Mesenchymal stem cell (in vitro differentiated cells and primary cell): ENCODE data around the gene PLCXD3.

Experiments
- DNase-seq: peaks from one replicate; pipeline ENCODE4 v3.0.0-alpha.2; 2013
- H2AFZ ChIP-seq: one replicate; pipeline ENCODE4 v1.6.1; 2013; ENCODE audit warnings: low read depth, mild to moderate bottlenecking, control low read depth, inconsistent platforms, low read length, moderate library complexity
- H2AK5ac ChIP-seq: 2 replicates; pipeline ENCODE4 v1.6.1; 2013; ENCODE audit warnings: low read length, moderate library complexity, mild to moderate bottlenecking, inconsistent platforms; ENCODE audit not compliant: severe bottlenecking
- H2BK120ac ChIP-seq: one replicate; pipeline ENCODE4 v1.6.1; 2013; ENCODE audit warnings: low read depth, mild to moderate bottlenecking, inconsistent platforms, low read length, moderate library complexity
- H2BK12ac ChIP-seq, 2 experiments: one replicate each; pipeline ENCODE4 v1.6.1; 2013; ENCODE audit warnings: inconsistent platforms in 2 of 2, low read length in 2 of 2, mild to moderate bottlenecking in 2 of 2, moderate library complexity in 2 of 2, control low read depth in 1 of 2
- H2BK15ac ChIP-seq: one replicate; pipeline ENCODE4 v1.6.1; 2013; ENCODE audit warnings: mild to moderate bottlenecking, low read depth, inconsistent platforms; ENCODE audit not compliant: poor library complexity, severe bottlenecking
- H2BK5ac ChIP-seq: 2 replicates; pipeline ENCODE4 v1.6.1; 2013; ENCODE audit warnings: low read depth, mild to moderate bottlenecking, low read length, control low read depth, inconsistent platforms; ENCODE audit not compliant: poor library complexity, severe bottlenecking
- H3K14ac ChIP-seq, 2 experiments: one replicate each; pipeline ENCODE4 v1.6.1; 2013; ENCODE audit warnings: inconsistent platforms in 2 of 2, low read length in 2 of 2, control low read depth in 1 of 2, mild to moderate bottlenecking in 1 of 2, moderate library complexity in 1 of 2
- H3K18ac ChIP-seq, 2 experiments: one replicate each; pipeline ENCODE4 v1.6.1; 2013; ENCODE audit warnings: inconsistent platforms in 2 of 2, low read length in 2 of 2, control low read depth in 1 of 2, low read depth in 1 of 2, mild to moderate bottlenecking in 1 of 2
- H3K23ac ChIP-seq, 2 experiments: one replicate each; pipeline ENCODE4 v1.6.1; 2013; ENCODE audit warnings: inconsistent platforms in 2 of 2, low read length in 2 of 2, mild to moderate bottlenecking in 2 of 2, moderate library complexity in 2 of 2, control low read depth in 1 of 2
- H3K27ac ChIP-seq: 2 replicates; pipeline ENCODE4 v1.5.1; 2013; ENCODE audit warnings: mild to moderate bottlenecking, moderate library complexity, low read length, control low read depth, inconsistent platforms; ENCODE audit not compliant: poor library complexity, severe bottlenecking
- H3K27me3 ChIP-seq, 2 experiments: 2 replicates each; pipeline versions ENCODE4 v1.6.1 to v1.7.0; 2013; ENCODE audit warnings: low read length in 2 of 2, mild to moderate bottlenecking in 2 of 2, moderate library complexity in 2 of 2, control low read depth in 1 of 2, inconsistent platforms in 1 of 2; ENCODE audit not compliant: control insufficient read depth in 1 of 2, insufficient read depth in 1 of 2
- H3K36me3 ChIP-seq, 2 experiments: 2 replicates each; pipeline versions ENCODE4 v1.6.1 to v1.7.0; 2013; ENCODE audit warnings: low read length in 2 of 2, control low read depth in 1 of 2, inconsistent platforms in 1 of 2, low read depth in 1 of 2, mild to moderate bottlenecking in 1 of 2; ENCODE audit not compliant: insufficient read depth in 2 of 2, control insufficient read depth in 1 of 2
- H3K4ac ChIP-seq, 2 experiments: one replicate each; pipeline ENCODE4 v1.6.1; 2013; ENCODE audit warnings: inconsistent platforms in 2 of 2, low read length in 2 of 2, mild to moderate bottlenecking in 2 of 2, moderate library complexity in 2 of 2, control low read depth in 1 of 2, low read depth in 1 of 2
- H3K4me1 ChIP-seq: 2 replicates; pipeline ENCODE4 v1.6.1; 2013; ENCODE audit warnings: low read depth, low read length, control low read depth; ENCODE audit not compliant: control insufficient read depth, insufficient read depth
- H3K4me2 ChIP-seq: 2 replicates; pipeline ENCODE4 v1.6.1; 2013; ENCODE audit warnings: low read length, mild to moderate bottlenecking, inconsistent platforms; ENCODE audit not compliant: poor library complexity, severe bottlenecking
- H3K4me3 ChIP-seq, 2 experiments: 2 replicates each; pipeline versions ENCODE4 v1.5.1 to v1.7.0; 2013; ENCODE audit warnings: low read length in 2 of 2, mild to moderate bottlenecking in 2 of 2, control low read depth in 1 of 2, low read depth in 1 of 2; ENCODE audit not compliant: insufficient read depth in 1 of 2
- H3K79me1 ChIP-seq: replicated peaks from 2 replicates; pipeline ENCODE4 v1.6.1; 2013; ENCODE audit warnings: mild to moderate bottlenecking, control low read depth, low read length, inconsistent platforms; ENCODE audit not compliant: poor library complexity, severe bottlenecking
- H3K9ac ChIP-seq: 2 replicates; pipeline ENCODE4 v1.7.0; 2013; ENCODE audit warnings: mild to moderate bottlenecking, low read length, moderate library complexity
- H3K9me3 ChIP-seq: 2 replicates; pipeline ENCODE4 v1.7.0; 2013; ENCODE audit warnings: mild to moderate bottlenecking, low read length; ENCODE audit not compliant: control insufficient read depth
- H4K8ac ChIP-seq: one replicate; pipeline ENCODE4 v1.6.1; 2013; ENCODE audit warnings: inconsistent platforms, mild to moderate bottlenecking, low read length, moderate library complexity
- H4K91ac ChIP-seq: one replicate; pipeline ENCODE4 v1.6.1; 2013; ENCODE audit warnings: mild to moderate bottlenecking, low read length, inconsistent platforms
- WGBS: methylation state at CpG from one replicate; pipeline ENCODE4 v1.1.7; 2013; ENCODE audit warnings: mixed read lengths; 5-methylcytosine and 5-hydroxymethylcytosine counted together

The PLCXD3 gene

DNA sequence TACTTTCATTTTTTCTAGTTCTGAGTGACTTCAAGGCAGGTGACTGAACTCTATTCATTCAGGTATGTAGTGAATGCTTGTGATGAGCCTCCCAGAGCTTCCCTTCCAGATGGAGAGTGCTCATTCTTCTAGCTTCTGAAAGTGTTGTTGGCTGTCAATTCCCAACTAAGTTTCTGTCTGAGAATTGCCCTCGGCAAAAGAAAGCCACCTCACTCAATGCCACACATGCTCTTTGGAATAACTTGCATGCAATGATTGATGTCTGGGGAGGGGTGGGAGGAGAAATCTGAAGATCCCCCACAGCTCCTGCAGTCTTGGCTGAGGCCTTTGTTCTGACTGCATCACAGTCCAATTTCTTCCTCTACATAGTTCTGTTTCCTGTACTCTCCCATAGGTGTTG lies 173.9 kb downstream of the PLCXD3 start:
- H3K4me2 ChIP-seq: no peak overlapping the region
- H3K23ac ChIP-seq: no peak overlapping the region
- H4K91ac ChIP-seq: no peak overlapping the region
- H3K27me3 ChIP-seq: no peaks in the 10 kb centered on the region
- H3K4ac ChIP-seq: no peak overlapping the region
- no peak overlapping the region for H3K4me3 ChIP-seq
- H3K27ac ChIP-seq: no peak overlapping the region
- no peak overlapping the region for H3K14ac ChIP-seq
- H2AFZ ChIP-seq: no peak overlapping the region
- H2BK5ac ChIP-seq: no peak overlapping the region
- H3K79me1 ChIP-seq: no peaks in the 10 kb centered on the region
- H2BK120ac ChIP-seq: no peak overlapping the region
- no peak overlapping the region for H2AK5ac ChIP-seq
- no peaks in the 10 kb centered on the region for H3K4me1 ChIP-seq
- H2BK12ac ChIP-seq: no peak overlapping the region
- no peak overlapping the region for H4K8ac ChIP-seq
- H3K18ac ChIP-seq: no peak overlapping the region
- DNase-seq: no peak
- H3K36me3 ChIP-seq: no peaks in the 10 kb centered on the region
- no peak overlapping the region for H3K9ac ChIP-seq
- no peak overlapping the region for H2BK15ac ChIP-seq
- H3K9me3 ChIP-seq: no peaks in the 10 kb centered on the region
- WGBS: no CpG with 5 or more reads among the region's 1 CpG

DNA sequence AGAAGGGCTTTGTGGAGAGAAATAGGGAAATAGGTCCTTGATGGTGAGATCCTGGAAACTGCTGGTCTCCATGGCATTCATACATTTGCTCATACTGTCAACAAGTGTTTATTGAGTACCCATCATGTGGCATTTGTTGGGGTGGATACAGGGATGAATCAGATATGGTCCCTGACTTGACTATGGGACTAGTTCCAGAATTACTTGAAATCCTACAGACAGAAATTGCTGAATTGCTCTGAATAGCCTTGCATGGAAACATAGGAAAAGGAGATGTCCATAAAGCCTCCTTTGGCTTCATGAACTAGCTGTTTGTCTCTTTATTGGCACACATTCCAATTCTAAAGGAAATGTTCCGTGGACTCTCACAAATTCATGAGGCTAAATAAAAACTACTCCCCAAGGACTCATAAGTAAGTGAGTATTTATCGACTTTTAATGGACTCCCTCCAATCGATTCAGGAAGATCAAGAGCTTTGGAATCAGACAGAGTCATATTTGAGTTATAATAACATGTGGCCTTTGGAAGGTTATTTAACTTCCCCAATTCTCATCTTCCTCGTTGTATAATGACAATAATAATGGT lies 174.7 kb downstream of the PLCXD3 start:
- H3K27ac ChIP-seq: no peak overlapping the region
- WGBS: 86% methylated on average over 1 of the region's 4 CpGs
- no peak overlapping the region for H2BK120ac ChIP-seq
- no peak for DNase-seq
- H3K27me3 ChIP-seq: no peaks in the 10 kb centered on the region
- no peak overlapping the region for H3K4me3 ChIP-seq
- H2AK5ac ChIP-seq: no peak overlapping the region
- no peak overlapping the region for H3K4ac ChIP-seq
- H3K4me1 ChIP-seq: no peaks in the 10 kb centered on the region
- H3K23ac ChIP-seq: no peak overlapping the region
- no peak overlapping the region for H4K8ac ChIP-seq
- no peak overlapping the region for H4K91ac ChIP-seq
- H3K14ac ChIP-seq: no peak overlapping the region
- no peaks in the 10 kb centered on the region for H3K79me1 ChIP-seq
- no peak overlapping the region for H3K9ac ChIP-seq
- no peak overlapping the region for H3K18ac ChIP-seq
- no peaks in the 10 kb centered on the region for H3K9me3 ChIP-seq
- H2BK15ac ChIP-seq: no peak overlapping the region
- no peak overlapping the region for H2AFZ ChIP-seq
- H3K36me3 ChIP-seq: no peaks in the 10 kb centered on the region
- no peak overlapping the region for H2BK12ac ChIP-seq
- no peak overlapping the region for H3K4me2 ChIP-seq
- H2BK5ac ChIP-seq: no peak overlapping the region

DNA sequence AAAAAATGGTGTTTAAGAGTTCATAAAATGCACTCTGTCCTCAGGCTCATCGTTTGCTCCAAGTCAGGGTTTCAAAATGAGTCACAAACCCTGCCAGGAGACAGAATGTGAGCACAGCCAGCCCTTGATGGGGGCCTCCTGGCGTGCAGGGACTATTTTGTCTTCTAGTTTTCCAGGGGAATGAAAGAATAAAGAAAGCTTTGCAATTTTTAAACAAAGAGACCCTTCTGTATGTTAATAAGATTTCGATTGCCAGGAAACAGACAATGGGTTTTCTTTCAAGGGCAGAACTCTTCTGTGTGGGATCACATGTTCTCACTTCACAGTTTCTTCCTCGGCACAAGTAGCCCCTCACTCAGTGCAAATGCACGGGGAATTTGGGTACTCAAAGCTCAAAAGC lies 175.6 kb downstream of the PLCXD3 start:
- Histone ChIP-seq H4K91ac (no peak overlapping the region), H3K23ac (no peak overlapping the region), H3K79me1 (no peaks in the 10 kb centered on the region), H2BK15ac (no peak overlapping the region), H3K27me3 (no peaks in the 10 kb centered on the region), H3K18ac (no peak overlapping the region), H3K27ac (no peak overlapping the region), H2BK120ac (no peak overlapping the region), H3K9me3 (no peaks in the 10 kb centered on the region), H3K4ac (no peak overlapping the region), H2BK5ac (no peak overlapping the region), H2AFZ (no peak overlapping the region), H3K4me1 (no peaks in the 10 kb centered on the region), H3K36me3 (no peaks in the 10 kb centered on the region), H2AK5ac (no peak overlapping the region), H3K4me3 (peak overlapping the region in 1 of 2 experiments; percentile 33), H2BK12ac (no peak overlapping the region), H3K14ac (no peak overlapping the region), H3K9ac (peak overlapping the region; percentile 78), H3K4me2 (no peak overlapping the region), H4K8ac (no peak overlapping the region)
- WGBS: 46% methylated on average over 5 of the region's 5 CpGs
- no peak for DNase-seq

- Histone ChIP-seq H4K91ac (no peak overlapping the region), H4K8ac (no peak overlapping the region), H3K4me1 (no peaks in the 10 kb centered on the region), H2BK12ac (no peak overlapping the region), H3K27ac (no peak overlapping the region), H3K4ac (no peak overlapping the region), H2AK5ac (no peak overlapping the region), H3K14ac (no peak overlapping the region), H3K27me3 (no peaks in the 10 kb centered on the region), H3K79me1 (no peaks in the 10 kb centered on the region), H2AFZ (no peak overlapping the region), H3K23ac (no peak overlapping the region), H3K4me3 (peak overlapping the region in 1 of 2 experiments; percentile 33), H2BK5ac (no peak overlapping the region), H3K9me3 (no peaks in the 10 kb centered on the region), H3K9ac (peak overlapping the region; percentile 78), H2BK120ac (no peak overlapping the region), H3K36me3 (no peaks in the 10 kb centered on the region), H3K4me2 (no peak overlapping the region), H3K18ac (no peak overlapping the region), H2BK15ac (no peak overlapping the region)
- no peak for DNase-seq
- 20% methylated on average over 1 of the region's 1 CpG for WGBS
Measured at GRCh38 chr5:41334221-41334620, 176.2 kb downstream of the PLCXD3 start.
